Coronary artery (tissue), 2 donors: ENCODE data around the gene CREG2.

Source experiments
- DNase-seq: peaks from one replicate; pipeline ENCODE4 v3.0.0-alpha.2; 2017; ENCODE audit warnings: low spot score
- H3K27ac ChIP-seq, 2 donors: fragments of 200-600 bp; sonication (generic); one replicate each; pipeline ENCODE4 v1.5.1; 2016 to 2019
- H3K4me3 ChIP-seq: fragments of 200-600 bp; sonication (generic); 2 replicates; pipeline ENCODE4 v1.5.1; 2016; ENCODE audit warnings: mild to moderate bottlenecking, moderate library complexity
- TF ChIP-seq, protein P1 (sequence below): fragments of 200-600 bp; sonication (generic); IDR thresholded peaks from one replicate; pipeline ENCODE4 v1.5.1; 2019; ENCODE audit warnings: antibody characterized with exemption

Gene CREG2

GRCh38 chr2:101362777-101363176 is 24.5 kb downstream of the CREG2 start:
- H3K4me3 ChIP-seq: no peak overlapping the region
- TF ChIP-seq, protein P1, sequence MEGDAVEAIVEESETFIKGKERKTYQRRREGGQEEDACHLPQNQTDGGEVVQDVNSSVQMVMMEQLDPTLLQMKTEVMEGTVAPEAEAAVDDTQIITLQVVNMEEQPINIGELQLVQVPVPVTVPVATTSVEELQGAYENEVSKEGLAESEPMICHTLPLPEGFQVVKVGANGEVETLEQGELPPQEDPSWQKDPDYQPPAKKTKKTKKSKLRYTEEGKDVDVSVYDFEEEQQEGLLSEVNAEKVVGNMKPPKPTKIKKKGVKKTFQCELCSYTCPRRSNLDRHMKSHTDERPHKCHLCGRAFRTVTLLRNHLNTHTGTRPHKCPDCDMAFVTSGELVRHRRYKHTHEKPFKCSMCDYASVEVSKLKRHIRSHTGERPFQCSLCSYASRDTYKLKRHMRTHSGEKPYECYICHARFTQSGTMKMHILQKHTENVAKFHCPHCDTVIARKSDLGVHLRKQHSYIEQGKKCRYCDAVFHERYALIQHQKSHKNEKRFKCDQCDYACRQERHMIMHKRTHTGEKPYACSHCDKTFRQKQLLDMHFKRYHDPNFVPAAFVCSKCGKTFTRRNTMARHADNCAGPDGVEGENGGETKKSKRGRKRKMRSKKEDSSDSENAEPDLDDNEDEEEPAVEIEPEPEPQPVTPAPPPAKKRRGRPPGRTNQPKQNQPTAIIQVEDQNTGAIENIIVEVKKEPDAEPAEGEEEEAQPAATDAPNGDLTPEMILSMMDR: no peak

GRCh38 chr2:101362316-101362715 is 25.0 kb downstream of the CREG2 start:
- TF ChIP-seq, protein P1: no peak
- Histone ChIP-seq H3K4me3 (no peak overlapping the region), H3K27ac (no peak overlapping the region)
- no peak for DNase-seq

More at GRCh38 chr2:101362777-101363176, 24.5 kb downstream of the CREG2 start:
- H3K27ac ChIP-seq: no peak overlapping the region
- no peak for DNase-seq

DNA sequence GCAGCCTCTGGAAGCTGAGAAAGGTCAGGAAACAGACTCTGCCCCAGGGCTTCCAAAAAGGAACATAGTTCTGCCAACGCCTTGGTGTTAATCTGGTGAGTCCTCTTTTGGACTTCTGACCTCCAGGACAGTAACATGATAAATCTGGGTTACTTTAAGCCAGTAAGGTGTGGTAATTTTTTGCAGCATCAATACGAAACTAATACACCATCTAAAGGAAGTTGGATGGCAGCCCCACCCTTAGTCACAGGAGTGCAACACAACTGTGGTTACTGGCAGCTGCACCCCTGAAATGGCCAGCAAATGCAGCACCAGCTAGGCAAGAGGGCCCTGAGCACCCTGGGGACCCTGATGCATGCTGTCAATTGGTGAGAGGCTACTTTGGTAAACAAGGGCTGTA is 25.8 kb downstream of the CREG2 start:
- DNase-seq: no peak
- Histone ChIP-seq H3K27ac (no peak overlapping the region), H3K4me3 (no peak overlapping the region)
- TF ChIP-seq, protein P1: no peak

GRCh38 chr2:101361121-101361520 is 26.2 kb downstream of the CREG2 start:
- no peak for DNase-seq
- TF ChIP-seq, protein P1: no peak
- Histone ChIP-seq H3K27ac (no peak overlapping the region), H3K4me3 (no peak overlapping the region)

DNA sequence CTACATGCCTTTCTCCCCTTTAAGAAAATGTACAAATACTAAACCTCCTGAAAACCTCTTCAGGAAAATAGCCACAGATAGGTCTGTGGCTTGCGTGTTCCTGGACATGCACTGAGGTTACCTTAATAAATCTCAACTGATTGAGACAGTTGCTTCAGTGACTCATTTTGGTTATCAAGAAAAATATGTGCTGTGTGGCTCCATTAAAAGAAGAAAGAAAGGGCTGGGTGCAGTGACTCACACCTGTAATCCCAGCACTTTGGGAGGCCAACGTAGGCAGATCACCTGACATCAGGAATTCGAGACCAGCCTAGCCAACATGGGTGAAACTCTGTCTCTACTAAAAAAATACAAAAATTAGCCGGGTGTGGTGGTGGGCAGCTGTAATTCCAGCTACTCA is 27.1 kb downstream of the CREG2 start:
- Histone ChIP-seq H3K27ac (no peak overlapping the region), H3K4me3 (no peak overlapping the region)
- DNase-seq: no peak
- TF ChIP-seq, protein P1: no peak

- no peak overlapping the region for H3K27ac ChIP-seq
- DNase-seq: no peak
- TF ChIP-seq, protein P1: no peak
- H3K4me3 ChIP-seq: no peak overlapping the region
Observed at GRCh38 chr2:101359410-101359954, 27.8 kb downstream of the CREG2 start.

- H3K27ac ChIP-seq: no peak overlapping the region
- no peak for DNase-seq
- no peak overlapping the region for H3K4me3 ChIP-seq
- TF ChIP-seq, protein P1: no peak
Observed at GRCh38 chr2:101357376-101357775, 29.9 kb downstream of the CREG2 start.
